GM21786 (cell line): ENCODE data around the gene PFDN6.
A peak's percentile ranks its signal among the peaks of the same experiment; 100 is the strongest.
"Not testable (repeated sequence)": the region's sequence is repeated elsewhere in the genome, so short reads cannot be mapped to it uniquely, and the experiment has no call there.

Experiments used
- ATAC-seq: cut with Tn5 transposase; IDR thresholded peaks from one replicate; pipeline ENCODE4 v1.9.1; 2021; ENCODE audit not compliant: unreplicated experiment

Gene PFDN6

DNA sequence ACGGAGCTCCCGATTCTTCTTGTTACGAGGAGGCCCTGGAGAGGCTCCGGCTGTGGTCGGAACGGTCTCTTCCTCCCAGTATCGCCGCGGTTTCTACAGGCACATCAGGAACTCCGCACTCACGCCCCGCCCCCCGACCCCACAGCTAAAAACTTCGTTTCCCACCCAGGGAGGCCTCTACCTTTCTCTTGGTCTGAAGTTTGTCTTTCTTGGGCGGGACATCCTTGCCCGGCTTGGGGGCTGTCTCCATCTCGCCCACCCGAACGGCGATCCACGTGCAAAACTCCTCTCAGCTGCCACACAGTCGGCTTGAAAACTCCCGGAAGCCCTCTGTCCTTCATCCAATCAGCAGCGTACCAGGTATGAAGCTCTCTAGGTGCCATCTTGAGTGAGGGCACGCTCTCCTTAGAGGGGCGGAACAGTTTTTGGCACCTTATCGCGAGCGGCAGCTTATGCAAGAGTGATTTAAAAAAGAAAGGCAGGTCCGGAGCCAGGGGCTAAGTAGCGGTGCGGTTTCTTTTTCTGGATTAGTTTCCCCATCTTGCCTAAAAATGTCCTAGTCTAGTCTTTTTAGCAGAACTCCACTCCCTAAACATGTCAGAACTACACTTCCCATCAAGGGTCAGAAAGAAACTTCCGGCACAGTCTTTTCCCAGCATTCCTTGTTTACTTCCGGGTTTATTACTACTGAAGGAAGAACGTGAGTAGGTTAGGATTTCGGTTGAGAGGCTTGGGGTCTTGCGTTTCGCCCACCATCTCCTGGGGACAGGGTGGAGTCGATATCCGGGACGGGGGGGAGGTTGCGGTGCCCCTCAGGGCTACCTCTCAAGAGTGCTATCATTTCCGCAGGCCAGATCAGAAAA is at the start of gene PFDN6, which contains the start of gene WDR46:
TSS of gene PFDN6 (plus strand) at position 681 of the 863 bp plus-strand sequence. CDS start 256 bp downstream, outside the sequence.
TSS of gene WDR46 (minus strand) at position 319 of the 863 bp plus-strand sequence. CDS start at position 250, 69 bp downstream.
- peak; percentile 91 for ATAC-seq

DNA sequence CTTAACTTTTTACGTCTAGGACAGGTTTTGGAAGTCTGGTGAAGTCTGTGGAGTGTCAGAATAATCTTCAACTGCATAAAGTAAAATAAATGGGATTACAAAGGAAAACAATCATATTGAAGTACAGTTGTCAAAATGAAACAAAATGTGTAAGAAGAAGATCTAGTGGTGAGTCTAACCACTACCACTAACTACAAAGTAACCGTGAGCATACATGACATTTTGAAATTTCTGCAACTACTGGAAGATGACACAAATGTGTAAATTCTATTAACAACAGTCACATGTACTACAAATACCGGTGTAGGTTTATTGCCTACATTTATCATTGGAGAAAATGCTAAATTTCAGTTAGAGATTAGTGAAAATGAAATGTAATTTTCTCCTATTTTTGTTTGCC is 47.4 kb upstream of the PFDN6 start:
- ATAC-seq, result no peak

DNA sequence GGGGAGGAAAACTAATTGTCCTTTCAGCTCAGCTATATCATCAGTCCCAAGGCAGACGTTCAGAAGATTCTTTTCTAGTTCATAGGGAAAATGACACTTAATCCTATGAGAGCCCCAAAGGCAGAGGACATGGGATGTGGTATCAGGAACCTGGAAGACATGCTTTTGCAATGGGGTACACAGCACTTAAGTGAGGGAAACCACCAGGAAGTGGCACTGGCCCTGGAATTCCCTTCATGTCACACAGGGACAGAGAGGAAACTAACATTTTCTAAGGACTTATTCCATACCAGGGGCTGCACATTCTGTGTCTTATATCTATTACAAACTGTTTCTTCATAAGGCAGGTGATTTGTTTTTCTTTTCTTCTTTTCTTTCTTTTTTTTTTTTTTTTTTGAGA is 45.9 kb upstream of the PFDN6 start:
- ATAC-seq, result no peak

DNA sequence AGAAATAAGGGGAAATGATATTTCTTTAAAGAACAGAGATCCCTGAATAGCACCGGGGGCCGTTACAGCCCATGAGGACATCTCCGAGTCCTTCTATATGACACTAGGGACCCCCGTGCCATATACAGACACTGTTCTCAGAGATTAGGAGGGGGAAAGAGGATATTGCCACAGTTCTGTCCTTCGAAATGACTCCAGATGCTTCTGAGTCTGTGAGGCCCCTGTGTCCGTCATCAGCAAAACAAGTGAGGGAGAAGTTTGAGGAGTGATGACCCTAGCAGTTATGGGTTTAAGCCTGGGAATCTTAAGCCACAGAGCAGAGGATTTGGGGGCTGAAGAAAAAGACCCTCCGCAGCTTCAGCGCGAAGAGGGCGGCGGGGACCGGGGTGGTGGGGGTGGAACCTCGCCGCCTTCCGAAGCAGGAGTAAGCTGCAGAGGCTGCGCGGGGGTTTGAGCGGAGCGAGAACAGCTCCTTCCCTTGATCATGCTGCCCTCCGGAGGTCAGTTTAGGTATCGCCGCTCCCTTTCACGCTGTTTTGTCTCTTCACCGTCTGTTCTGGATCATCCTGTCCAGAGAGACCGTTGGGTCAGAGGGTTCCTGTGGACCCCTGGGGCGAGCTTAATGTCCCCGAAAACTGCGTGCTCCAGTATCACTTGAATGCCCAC is 41.3 kb upstream of the PFDN6 start:
- peak; percentile 28 for ATAC-seq

DNA sequence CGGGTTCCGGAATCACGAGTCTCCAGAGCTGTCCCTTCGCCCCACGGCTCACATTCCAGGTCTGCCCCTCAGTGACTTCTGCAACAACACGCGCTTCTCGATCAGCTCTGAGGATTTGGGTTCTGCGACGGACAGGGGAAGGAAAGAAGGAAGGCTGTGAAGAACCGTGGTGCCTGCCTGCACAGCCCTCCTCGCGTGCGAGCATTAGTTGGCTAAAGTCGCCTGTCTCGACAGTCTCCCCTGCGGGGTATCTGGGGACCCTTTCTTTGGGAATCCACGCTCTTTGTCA is 40.8 kb upstream of the PFDN6 start:
- peak; percentile 2 for ATAC-seq

DNA sequence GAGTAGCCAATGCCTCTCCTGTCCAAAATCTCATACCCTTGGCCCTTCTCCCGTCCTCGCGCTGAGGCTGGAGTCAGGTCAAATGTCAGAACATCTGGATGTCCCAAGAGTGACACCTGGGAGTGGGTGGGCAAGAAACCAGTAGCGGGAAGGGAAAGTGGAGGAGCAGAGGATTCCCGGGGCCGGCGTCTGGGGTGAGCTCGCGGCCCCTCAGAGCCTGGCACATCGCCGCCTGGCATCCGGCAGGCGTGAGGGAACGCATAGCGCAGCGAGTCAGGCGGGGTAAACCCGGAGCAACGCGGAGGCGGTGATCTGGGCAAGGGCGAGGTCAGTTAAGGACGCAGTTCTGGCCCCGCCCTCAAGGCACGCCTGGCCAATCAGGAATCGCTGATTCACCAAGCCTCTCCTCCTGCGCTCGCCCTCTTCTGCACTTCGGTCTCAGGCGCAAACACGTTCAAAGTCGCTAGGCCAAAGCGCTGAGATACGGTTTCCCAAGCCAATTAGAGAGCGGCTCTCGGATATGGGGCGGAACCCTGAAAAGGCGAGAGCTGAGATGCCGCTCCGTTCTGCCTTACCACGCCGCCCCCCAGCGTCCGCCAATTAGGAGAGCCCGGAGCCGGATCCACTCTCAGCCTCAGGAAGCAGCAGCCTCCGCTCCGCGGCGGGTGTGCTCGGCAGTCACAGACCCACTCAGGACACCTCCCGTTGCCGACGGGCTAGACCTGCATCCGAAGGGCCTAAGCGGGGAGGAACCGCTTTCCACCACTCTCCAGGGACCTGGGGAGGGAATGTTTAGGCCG is 40.3 kb upstream of the PFDN6 start:
- peak; percentile 92 for ATAC-seq

DNA sequence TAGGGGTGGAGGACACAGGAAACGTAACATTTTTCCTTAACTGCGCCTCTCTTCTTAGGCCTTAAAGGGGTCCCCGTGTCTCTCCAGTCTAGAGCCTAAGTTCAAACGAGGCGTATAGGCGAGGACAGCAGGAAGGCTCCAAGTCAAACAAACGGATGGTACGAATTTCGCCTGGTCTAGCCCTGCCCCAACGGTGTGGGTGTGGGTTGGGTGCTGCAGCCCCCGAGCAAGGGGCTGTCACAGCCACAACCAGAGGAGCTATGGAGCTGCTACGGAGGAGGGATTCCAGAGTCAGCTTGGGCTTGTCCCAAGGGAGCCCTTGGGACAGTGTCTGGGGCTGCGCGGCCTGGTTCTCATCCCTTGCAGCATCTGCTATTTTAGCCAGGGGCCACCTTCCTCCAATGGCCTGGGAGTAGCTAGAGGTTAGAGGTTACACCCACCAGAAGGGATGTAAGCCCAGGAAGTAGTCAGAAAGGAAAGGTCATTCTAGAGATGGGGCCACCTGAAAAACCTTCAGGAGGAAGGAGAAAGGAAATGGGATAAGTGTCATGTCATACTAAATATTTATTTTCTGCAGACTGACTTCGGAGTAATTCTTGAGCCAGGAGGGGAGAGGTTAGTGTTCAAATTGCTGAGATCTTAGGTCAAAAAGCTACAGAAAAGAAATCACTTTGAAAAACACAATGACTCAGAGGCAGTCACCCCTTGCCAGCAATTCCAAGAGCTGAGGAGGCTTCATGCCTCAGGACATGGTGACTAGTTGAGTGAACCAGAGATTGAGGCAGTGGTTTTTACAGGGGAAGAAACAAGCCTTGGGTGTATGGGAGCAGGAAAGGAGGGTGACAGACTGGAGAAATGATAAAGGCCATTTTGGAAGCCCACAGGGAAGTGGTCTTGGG is 39.4 kb upstream of the PFDN6 start:
- ATAC-seq, result no peak

DNA sequence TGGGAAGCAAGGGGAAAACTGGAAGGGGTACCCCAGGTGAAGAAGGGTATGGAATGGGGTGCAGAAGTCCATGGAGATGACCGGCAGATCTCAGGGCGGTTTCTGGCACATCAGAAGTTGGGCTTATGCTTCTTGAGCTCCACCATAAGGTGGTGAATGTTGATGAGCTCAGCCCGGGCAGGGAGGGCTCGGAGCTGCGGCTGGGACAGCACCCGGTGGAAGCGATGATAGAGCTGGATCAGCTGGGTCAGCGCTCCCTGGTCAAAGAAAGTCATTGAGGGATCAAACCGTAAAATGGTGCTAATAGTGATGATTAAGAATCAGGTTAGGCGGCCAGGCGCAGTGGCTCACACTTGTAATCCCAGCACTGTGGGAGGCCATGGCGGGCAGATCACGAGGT is 38.7 kb upstream of the PFDN6 start:
- no peak for ATAC-seq

DNA sequence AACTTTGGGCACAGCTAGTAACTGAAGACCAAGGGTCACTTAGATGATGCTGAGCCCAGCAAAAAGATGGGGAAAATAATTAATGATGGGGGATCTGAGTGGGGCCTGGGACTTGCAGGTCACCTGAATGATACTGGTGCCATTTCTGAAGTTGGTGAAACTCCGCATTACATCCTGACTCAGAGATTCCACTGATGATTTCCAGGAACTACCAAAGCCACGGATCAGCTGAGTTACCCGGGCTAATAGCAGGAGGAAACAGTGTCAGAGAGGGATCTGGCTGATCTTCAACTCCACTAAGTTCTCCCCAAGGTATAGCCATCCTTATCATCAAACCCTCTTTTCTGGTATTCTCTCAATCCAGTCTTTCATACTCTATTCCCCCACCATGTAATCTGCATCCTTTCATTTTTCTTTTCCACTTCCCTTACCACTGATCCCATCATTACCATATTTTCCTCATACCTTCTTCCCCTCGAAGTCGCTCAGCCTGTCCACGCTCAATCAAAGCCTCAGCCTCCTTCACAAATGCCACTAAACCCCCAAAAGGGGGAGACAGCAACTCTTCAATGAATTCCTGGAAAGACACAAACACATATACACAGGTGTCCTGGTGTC is 37.9 kb upstream of the PFDN6 start:
- no peak for ATAC-seq

DNA sequence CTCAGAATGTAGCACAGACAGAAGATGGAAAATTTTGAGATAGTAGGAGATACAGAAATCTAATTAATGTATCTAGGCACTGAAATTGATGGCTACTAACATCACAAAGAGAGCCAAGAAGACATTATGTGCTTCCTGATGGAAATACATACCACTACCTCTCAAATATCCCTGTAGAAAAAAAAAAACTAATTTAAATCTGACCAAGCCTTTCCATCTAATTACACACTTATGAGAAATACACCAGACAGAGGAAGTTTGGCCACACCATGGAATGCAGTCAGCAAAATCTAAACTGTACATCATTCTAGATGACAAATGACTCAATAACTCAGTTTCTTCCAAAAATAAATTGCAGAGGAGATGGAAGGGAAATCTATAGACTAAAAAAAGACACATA is 36.6 kb upstream of the PFDN6 start:
- ATAC-seq, result no peak

DNA sequence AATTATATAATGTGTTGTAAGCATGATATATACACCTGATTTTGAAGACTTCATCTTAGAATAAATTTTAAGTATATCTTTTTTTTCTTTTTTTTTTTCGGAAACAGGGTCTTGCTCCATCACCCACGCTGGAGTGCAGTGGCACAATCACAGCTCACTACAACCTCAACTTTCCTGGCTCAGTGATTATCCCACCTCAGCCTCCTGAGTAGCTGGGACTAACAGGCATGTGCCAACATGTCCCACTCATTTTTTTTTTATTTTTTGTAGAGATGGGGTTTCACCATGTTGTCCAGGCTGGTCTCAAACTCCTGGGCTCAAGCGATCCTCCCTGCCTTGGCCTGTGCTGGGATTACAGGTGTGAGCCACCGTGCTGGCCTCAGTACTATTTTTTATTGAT is 34.8 kb upstream of the PFDN6 start:
- no peak for ATAC-seq

DNA sequence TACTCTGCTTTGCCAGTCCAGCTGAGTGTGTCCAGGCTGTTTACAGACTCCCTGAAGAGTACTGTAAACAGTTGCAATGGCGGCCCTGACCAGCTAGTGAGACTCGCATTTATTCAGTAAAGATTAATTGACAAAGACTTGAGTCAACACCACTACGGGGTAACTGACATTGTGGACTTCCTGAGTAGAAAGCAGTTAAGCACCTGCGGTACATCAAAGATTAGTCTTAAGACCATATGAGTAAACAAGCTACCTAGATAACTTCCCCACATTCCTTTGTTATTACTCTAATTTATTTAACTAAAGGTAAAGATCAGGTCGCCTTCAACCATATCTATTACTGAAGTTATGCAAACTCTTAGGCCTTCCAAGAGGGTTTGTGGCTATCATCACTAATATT is 30.4 kb upstream of the PFDN6 start:
- ATAC-seq, result no peak

DNA sequence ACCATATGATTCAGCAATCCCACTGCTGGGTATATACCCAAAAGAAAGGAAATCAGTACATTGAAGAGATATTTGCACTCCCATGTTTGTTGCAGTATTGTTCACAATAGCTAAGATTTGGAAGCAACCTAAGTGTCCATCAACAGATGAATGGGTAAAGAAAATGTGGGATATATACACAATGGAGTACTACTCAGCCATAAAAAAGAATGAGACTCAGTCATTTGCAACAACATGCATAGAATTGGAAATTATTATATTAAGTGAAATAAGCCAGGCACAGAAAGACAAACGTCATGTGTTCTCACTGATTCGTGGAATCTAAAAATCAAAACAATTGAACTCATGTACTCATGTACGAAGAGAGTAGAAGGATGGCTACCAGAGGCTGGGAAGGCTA is 26.9 kb upstream of the PFDN6 start:
- ATAC-seq, result not testable (repeated sequence)

DNA sequence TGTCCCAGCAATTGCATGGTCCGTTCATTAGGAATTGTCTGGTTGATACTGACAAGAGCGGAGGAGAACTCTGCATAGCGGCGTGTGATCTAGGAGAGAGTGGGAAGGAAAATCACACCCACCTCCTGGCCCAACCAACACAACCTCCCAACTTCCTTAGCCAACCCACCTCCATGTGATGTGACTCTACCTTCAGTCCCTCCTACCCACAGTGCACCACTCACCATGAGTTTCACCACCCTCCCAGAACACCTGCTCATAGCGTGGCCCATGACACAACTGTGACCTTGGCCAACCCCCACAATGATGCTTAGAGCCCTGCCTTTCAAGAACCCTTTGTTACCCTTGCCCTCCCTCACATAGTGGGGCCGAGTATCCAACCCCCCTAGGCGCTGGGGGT is 25.4 kb upstream of the PFDN6 start:
- no peak for ATAC-seq

DNA sequence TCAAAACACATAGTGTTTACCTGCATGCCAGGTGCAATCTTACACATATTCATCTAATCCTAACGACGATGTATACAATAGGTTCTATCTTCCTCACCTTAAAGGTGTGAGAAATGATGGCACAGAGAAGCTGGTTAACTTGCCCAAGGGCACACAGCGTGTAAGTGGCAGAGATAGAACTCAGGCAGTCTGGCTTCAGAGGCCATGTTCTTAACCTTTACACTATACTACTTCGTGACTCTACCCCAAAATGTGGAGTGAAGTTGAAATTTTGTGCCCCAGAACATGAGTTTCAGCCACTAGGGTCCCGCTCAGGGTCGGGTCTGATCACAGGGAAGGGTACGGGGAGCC is 18.3 kb upstream of the PFDN6 start:
- ATAC-seq, result no peak

DNA sequence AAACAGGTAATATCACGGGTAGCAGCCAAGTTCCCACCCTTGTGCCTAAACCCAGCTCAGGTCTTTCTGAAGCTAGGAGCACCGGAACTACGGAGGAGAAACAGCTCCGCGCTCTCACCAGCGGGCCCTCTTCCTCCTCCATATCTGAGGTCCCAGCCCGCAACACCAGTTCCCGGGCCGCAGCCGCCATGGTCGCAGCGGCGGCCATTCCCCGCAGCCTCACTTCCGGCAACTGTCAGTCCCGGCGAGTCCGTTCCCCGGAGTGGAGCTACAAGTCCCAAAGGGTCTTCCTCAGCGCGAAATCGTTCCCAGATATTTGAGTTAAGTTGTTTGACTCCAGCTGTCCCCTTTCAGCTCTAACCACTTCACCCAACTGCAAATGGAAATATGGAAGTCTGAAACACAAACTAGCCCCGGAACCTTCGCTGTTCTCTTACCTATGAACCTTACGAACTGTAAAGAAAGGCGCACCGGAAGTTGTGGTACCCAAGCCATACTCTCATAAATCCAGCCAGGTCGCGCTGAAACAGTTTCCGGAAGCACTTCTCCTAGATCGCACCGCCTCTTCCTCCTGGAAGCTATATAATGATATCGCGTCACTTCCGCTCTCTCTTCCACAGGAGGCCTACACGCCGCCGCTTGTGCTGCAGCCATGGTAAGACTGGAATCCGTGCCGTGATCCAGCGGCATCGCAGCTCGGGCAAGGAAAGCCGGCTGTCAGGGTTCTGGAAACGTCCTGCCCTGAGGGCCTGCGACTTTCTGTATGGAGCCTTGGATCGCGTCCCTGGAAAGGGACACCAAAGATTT is 17.7 kb upstream of the PFDN6 start, which contains the start of the genes RPS18 and VPS52:
TSS of gene RPS18 (plus strand) at position 608 of the 807 bp plus-strand sequence. CDS start at position 653, 45 bp downstream.
TSS of gene VPS52 (minus strand) at position 409 of the 807 bp plus-strand sequence. CDS start at position 208, 201 bp downstream.
- ATAC-seq, result peak; percentile 83

DNA sequence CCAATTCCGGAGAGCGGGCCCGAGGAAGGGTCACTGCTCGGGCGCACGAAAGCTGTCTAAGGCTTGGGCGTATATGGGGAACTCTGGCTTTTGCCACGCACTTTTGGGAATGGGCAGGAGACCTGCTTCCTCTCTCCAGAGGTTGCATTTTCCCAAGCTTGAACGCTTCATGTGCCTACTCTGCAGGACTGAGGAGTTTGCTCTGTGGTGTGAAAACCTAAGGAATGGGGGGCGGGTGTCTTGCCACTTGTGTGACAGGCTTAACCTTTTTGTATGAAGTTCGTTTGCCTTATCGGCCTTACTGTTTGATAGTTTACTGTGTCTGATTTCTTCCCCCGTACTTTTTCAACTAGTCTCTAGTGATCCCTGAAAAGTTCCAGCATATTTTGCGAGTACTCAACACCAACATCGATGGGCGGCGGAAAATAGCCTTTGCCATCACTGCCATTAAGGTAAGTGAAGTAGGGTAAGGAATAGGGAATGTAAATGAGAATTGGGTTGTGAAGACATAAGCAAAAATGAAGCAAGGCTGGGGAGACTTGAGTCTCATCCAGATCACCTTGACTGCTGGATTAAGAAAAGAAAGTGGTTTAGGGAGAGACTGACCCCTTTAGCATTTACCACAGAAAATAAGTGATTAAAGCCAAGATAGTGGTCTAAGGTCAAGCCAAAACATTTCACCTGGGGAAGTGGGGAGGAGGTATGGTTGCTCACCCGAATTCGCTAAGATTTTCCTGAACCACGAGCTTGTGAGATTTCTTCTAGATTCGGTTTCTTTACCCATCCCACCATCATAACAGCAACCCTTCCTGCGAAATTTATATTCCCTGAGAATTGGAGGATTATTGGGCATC is 16.9 kb upstream of the PFDN6 start:
- no peak for ATAC-seq
